Fibroblast of upper back skin (primary cell): ENCODE results near the gene HOXA1.

ENCODE experiments used
- DNase-seq: peaks from one replicate; pipeline ENCODE4 v3.0.0-alpha.2; 2013

The HOXA1 gene

DNA sequence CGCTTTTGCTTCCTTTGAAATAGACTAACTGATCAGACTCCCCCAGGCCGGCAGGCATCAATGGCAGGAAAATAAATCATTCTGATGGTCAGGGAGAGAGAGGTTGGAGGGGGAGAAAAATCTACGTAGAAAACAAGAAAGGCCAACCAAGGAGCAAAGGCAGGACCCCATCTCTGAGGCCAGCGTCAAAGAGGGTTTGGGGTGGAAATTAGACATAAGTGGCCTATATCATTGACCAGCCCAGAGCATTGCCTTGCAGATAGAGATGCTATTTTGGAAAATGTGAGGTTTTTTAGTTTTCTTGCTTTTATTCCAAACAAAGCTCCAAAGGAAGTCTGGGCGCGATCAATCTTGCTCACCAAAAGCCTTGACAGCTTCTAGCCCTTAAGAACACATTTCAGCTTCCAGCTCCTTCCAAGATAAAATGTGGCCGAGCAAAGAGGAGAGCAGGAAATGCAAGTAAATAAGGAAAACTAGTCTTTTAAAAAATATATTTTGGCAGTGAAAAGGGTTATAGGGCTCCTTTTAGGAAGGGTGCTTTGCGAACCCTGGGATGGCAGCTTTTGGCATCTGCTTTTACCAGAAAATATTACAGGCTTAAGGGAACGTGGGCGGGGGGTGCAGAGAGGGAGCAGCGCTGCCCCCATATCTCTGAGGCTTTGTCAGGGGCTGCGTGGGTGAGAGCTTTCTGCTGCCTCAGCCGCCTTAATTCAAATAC lies 8.7 kb upstream of the HOXA1 start:
- DNase-seq = peak; percentile 63

DNA sequence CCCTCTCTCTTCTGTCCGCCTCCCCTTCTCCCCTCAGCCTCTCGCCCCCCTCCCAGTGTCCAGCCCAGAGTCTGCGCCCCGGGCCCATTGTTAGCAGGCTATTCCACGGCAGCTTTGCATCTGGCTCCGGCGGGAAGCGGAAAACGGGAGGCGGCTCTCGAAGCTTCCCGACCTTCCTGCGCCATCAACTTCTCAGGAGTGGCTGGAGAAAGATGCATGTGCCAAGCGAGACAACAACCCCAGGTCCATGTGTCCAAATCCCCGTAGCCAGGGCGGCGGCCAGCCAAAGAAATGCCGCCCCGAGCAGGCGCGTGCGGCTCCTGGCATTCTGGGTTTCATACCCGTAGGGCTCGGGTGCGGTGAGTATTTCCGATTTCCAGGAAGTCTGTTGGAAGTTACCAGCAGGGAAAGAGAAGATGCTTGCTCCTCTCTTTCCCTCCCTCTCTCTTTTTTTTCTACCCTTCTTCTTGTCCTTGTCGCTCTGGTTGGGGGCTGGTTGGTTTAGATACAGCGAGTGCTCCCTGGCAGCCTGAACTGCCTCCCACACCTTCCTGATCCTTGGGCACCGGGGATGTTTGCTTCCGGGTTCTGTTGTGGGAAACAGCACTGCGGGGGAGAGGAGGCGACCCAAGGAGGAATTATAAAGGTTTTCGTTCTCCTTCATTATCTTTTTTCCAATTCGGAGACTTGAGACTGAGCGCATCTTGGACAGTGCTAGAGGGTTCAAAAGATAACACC lies 7.9 kb upstream of the HOXA1 start:
- DNase-seq = no peak

DNA sequence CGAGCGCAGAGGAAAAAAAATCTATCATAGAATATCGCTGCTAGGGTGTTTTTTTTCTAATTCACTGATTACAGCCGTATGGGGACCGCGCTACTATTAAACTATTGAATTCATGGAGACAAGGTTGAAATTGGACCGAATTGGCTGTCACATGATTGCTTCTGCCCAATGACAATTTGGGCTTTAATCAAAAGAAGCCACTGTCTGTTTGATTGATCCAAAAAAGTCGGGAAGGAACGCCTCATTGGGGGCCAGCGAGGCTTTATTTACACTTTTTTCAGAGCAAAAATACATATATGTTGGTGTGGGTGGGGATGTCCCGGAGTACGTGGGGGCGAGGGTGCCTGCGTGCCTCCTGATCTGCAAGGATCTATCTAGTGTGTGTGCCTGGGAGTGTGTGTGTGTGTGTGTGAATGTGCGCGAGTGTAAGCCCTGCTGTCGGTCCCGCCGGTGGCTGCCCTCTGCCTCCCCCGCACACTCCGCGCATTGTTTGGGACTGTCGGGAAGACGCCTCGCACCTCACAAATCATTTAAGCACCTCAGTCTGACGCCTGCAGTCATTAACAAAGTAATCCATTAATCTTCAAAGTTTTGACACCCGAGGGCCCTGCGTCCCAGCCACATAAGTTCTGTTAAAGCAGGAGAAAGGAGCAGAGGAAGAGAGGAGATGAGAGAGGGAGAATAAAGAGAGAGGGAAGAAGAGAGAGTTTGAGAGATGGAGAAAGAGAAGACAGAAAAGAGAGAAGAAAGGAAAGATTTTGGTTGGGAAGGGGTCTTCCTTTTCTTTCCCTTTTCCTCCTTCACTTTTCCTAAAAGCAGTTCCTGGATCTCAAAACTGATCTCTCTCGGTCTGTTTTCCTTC lies 7.0 kb upstream of the HOXA1 start, which contains the start of gene HOXA2:
HOXA2 (minus strand) TSS at position 103 of the 862 bp plus-strand sequence. CDS start 183 bp downstream, outside the sequence.
- DNase-seq = peak; percentile 48

DNA sequence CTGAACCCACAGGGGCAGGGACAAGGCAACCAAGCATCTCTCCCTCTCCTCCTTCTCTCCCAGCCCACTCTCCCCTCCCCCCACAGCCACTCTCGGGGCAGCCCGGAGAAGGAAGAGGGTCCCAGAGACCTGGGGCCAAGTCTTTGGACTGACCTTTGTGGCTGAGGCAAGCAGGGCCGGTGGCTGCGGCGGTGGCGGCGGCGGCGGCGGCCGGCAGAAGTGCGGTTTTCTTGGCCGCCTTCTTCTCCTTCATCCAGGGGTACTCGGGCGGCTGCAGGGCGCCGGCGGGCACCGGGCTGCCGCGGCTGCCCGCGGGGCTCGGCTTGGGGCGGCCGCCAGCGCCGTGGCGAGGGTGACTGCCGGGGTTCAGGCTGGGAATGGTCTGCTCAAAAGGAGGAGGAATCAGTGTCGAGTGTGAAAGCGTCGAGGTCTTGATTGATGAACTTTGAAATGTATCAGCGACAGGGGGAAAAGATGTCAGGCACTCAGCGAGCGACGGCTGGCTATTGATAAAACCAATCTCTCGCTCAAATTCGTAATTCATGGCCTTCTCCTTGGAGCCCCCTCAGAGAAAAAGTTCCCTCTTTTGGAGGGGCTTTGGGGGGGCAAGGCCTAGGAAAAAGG lies 6.3 kb upstream of the HOXA1 start:
- no peak for DNase-seq

DNA sequence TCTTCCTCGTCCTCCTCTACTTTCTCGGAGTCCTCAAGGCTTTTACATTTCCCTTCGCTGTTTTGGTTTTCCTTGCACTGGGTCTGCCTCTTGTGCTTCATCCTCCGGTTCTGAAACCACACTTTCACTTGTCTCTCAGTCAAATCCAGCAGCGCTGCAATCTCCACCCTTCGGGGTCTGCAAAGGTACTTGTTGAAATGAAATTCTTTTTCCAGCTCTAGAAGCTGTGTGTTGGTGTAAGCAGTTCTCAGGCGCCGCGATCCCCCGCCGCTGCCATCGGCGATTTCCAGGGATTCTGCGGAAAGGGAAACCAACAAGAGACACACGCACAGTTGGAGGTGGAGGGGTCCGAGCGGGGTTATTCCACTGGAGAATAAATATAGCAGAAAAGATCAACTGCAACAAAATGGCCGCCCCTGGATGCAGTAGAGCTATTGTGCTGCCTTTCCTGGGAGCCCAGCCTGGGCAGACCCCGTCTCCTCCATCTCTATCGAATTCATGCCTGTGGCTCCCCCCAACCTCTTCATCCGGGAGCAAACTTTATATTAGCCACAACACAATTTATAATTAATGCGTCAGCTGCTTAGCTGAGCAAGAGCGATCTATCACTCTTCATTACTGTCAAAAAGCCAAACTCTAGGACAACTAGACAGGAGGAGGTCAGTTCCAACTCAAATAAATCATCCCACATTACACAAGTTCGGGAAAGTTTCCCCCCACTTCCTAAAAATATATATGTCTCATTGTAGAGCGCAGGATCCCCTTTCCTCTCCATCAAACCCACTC lies 5.6 kb upstream of the HOXA1 start:
- peak; percentile 83 for DNase-seq

DNA sequence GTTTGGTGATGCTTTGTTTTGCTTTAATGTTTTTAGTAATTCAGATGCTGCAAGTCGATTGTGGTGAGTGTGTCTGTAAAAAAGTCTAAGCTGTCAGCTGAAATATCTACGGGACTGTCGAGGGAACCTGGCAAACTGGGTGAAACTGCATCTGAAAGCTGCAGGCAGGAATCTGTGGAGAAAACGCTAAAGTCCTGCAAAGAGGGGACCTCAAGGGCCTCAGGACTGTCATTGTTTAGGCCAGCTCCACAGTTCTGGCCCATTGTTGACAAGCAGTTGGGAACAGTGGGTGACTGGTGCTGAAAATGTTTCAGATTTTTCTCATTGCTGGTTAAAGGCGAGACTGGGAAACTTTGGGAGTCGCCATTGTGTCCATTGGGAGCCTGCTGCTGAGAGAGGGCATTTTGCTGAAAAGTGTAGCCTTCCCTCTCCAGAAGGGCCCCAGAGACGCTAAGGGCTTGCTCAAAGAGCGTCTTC lies 4.9 kb upstream of the HOXA1 start:
- DNase-seq = no peak

DNA sequence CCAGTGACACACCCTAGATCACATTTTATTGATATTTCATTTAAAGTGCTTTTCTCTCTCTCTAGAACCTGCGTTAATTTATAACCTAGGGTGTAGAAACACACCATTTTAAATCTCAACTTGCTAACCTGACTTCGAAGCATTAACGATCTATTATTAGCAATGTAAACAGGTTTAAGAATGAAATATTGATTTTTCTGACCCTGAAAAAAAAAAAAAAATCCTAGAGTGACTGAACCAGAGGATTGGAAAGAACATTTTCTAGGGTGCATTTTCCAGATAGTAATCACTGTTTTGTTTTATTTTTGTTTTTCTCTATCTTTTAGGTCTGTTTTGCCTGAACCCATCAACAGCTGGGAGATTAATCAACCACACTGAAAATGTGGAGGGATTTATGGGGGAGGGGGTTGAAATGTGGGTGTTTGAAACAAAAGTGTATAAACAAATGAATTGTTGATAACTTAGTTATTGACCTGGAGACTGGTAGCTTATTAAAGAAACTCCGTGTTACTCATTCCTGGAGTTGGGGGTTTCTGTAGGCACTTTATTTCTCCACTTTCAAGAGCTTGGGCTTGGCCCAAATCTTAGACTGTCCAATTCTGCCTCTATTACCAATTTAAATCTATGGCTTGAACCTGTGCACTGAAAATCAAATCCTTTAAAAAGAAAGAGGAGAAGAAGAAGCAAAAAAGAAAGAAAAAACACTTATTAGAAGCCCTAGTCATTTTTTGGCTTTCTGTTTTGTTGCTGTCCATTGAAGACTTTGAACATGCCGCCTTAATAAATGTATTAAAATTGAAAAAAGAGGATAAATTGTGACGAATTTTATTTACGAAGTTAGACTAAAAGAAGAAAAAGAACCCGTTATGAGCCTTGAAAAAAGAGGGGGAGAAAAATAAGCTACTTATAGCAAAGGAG lies 3.9 kb upstream of the HOXA1 start:
- no peak for DNase-seq

DNA sequence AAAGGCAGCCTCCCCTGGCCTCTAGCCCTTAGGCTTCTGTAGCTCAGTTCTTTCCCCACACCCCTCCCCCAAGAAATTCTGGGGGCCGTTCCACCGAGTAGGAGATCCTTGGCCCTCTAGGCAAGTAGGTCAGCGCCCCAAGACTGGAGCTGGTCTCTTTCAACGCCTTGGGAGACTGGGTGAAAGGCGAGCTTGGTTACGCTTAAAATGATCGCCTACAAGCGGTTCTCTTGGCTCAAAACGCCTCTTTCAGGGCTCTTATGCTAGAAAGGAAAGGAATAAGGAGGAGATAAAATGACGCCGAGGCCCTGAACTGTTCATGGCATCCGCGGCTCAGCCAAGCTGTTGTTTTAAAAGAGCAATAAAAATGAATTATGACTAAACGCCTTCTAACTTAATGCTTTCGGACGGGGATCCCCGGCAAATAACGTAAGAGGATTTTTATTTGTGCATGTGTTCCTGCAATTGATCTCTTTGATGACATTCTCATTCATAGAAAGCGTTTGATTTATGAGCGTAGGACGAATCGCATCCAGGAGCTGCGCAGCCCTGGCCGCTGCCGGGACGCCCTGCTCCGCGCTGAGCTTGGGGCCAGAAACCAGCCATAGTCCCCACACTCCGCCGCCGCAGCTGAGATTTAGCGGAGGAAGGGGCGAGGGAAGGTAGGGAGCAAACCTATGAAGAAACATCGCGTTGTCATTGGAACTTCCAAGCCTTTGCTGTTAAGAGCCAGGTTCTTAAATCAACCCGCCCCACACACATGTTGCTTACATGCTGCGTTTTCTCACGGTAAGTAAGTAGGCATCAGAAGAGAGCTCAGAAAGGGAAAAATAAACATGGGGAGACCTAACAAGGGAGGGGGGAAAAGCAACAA lies 3.0 kb upstream of the HOXA1 start:
- DNase-seq = peak; percentile 72

DNA sequence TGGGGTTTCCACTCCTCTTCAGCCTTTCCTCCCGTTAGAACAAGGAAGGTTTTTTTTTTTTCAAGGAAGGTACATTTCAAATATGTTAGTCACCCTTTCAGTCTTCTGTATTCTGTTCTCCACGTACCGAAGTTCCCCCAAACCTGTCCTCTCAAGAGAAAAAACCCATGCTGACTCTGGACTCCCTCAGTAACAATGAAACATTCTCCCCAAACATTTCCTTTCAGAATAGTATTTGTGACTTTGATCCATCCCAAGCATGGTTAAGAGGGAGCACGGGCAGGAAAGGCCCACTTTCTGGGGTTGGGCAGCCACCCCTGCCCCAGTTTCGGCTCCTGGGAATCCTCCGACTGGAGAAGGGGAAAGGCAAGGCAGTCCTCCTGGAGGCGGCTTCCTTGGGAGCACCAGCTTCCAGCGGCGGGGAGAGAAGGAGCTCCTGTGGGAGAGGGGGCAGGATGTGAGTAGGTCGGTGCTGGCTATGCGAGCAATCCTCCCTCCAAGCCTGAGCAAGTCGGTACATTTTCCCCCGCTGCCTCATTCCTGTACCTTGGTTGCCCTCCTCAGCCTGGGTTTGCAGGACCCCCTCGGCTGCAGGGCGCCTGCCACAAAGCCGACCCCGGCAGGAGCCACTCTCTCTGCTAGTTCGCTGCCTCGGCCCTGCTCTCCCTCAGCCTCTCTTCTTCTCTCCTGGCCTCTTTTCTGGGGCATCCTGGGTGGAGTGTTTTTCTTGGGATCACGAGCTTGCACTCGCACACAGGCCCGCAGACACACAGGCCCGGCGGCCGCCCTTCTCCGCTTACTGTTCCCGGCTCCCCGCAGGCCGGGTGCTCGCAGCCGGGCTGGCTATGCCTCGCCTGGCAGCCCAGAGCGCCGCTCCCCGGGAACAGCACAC lies 2.1 kb upstream of the HOXA1 start:
- DNase-seq = no peak

DNA sequence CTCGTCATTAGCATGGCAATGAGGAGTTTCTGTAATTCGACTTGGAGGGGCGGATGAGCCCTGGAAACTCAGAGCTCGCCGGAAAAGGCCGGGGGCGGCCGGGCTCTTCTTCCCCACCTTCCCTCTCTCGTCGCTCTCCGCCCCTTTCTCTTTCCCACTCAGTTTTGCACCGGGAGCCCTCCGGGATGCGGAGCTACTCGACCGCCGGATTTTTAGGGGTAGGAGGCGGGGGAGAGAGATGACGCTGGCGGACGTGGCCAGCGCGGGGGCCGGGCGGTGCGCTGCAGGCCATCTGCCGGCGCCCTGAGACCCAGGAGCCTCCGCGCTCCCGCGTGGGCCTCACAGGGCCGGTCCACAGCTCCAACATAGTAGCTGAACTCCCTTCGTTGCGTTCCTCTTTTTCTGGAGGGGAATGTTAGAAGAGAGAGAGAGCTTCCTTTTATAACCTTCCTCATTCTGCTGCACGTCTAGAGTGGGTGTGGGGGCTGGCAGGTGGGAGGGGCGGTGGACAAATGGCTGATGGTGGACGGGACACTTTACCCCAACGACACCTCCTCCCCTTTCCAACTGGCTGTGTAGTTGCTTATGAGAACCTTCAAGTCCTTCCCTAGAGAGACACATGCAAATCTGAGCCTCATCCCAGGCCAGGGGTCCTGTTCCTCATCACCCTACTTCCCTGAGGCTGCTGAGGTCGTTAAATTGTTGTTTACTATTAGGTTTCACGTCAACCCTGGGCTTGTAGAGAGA lies 1.1 kb upstream of the HOXA1 start:
- no peak for DNase-seq

DNA sequence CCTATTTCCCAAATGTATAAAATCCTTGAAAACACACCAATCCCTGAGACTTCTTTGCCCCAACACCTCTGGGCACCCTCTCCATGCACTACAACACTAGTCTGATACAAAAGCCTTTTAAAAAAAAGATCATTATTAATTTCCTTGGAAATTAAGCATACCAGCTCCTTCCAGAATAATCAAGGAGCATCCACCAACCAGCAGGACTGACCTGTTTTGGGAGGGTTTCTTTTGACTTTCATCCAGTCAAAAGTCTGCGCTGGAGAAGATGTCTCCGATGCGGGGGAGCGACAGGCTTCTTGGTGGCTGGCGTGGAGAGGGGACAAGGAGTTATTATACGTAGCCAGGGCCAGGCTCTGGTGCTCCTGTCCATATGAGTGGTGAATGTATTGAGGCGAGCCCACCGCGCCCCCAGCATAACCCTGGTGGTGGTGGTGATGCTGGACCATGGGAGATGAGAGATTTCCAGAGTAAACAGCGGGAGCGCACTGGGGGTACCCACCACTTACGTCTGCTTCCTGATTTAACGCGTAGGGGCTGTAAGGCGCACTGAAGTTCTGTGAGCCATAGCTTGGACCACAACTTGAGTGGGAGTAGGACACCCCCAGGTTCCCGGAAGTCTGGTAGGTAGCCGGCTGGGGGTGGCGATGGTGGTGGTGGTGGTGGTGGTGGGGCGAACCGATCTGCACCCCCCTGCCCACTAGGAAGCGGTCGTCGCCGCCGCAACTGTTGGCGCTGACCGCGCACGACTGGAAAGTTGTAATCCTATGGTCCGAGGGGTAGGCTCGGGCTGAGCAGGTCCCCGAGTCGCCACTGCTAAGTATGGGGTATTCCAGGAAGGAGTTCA lies 527 bp downstream of the HOXA1 start:
- DNase-seq = no peak

DNA sequence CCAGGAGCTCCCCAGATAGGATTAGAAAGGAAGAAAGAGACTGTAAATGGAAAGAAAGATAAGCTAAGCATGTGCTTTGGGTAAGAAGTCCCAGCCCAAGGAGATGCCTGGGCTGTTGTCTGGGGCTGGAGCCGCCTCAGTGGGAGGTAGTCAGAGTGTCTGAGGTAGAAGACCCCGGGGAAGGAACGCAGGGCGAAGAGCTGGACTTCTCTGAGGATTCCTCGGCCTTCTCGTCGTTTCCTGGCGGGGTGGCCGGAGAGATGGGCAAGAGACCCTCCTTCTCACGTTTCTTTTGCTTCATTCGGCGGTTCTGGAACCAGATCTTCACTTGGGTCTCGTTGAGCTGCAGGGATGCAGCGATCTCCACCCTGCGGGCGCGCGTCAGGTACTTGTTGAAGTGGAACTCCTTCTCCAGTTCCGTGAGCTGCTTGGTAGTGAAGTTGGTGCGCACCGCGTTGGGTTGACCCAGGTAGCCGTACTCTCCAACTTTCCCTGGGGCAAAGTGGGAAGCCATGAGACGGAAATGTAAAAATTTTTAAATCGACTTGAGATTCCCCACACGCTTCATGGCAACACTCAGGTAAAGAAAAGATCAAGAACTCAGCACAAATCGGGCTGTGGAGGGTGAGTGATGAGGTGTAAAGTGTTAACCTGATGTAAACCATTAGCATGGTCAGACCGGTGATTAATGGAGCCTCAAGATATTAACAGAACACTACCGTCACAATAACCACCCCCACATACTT lies 1.3 kb downstream of the HOXA1 start:
- no peak for DNase-seq

DNA sequence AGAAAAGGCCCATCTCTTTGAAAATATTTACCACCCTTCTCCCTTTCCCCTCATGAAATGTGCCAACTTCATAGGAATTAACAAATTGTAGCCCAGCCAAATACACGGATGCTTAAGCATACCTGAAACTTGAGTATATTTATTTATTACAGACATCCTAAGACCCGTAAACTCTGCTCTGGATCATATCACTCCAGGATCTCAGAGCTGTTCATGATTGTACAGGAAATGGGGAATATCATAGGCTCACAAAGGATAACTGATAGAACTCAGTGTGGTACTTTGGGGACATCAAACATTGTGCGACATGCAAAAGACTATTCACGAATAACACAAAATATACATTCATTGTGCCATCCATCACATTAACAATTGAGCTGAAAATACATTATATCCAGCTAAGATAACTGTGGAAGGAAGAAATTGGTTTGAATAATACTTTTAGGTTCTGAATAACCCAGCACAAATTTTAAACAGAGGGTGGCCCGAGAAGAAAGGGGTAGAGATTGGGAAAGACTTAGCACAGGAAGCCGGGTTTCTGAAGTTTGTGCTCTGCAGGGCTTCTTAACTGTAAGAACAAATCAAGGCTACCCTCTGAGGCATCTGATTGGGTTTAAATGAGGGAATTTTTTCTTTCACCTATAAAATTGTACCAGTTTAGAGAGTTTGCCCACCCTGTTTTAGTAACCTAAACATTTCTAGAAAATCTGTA lies 2.5 kb downstream of the HOXA1 start:
- no peak for DNase-seq

DNA sequence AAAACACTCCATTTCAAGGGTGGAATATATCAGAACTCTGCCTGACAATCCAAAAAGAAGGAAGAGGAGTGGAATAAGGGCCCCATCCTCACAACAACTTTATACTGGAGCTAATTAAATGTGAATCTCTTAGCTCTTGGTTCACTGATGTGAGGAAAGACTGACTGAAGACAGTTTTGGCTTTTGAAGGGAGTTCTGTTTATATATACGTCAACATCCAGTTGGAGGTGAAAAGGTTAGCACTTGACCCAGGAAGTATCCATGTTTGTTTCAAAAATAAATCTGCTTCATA lies 3.0 kb downstream of the HOXA1 start:
- no peak for DNase-seq

DNA sequence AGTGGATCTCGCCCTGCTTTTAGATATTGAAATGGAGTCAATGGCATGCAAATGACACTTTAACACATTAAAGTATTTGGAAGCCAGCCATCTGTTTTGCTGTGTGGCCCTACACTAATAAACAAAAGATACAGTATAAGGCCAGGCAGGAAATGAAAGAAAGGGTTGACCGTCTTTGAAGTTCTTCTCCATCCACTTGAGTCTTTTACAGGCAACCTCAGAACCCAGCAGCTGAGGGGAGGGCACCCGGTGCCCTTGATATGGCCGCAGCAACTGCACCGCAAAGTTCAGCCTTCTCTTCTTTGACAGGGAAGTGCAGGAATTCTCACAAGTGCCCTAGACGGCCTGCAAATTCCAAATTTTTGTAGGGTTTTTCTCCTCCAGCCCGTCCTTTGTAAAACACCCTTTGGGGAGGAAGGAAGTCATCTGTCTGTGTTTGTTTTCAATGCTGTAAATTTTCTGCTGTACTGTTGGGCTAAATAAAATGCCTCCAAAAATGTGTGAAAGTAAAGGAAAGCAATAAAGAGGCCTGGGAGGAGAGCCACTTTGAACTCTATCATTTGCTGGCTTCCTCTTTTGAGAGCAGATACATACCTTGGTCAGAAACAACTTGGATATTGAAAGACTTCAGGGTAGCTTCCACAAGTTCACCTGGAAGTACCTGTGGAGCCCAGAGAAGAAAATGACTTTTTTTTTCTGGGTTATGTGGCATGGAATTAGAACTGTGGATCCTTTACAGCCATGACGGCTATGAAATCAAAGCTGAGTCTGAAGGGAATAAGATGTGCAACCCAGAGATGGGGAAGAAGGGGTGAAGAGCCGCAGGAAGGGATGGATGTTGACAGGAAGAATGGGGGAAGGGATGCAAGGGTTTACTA lies 3.6 kb downstream of the HOXA1 start:
- no peak for DNase-seq
